OCI-LY7 (cell line): ENCODE measurements around the gene UBE2H. TPM values are rescaled to one million over a fixed set of nuclear protein-coding genes. Genes with fewer than 3 reads are reported as not detected.

Experiments
- BruUV-seq: library from RNA; stranded (reverse); fragments of 400-500 nt; replicated peaks from 2 replicates; lab custom pipeline; 2021; lab: Mats Ljungman, UMichigan
- CTCF ChIA-PET: fragments of 300-600 bp; sonication (Branson Sonifier 250); formaldehyde crosslinking; loops from one replicate; lab custom pipeline; 2022; ENCODE audit warnings: antibody characterized with exemption; ENCODE audit not compliant: unreplicated experiment; lab: Charles Lee
- POLR2A ChIA-PET: fragments of 300-600 bp; sonication (Branson Sonifier 250); formaldehyde crosslinking; loops from one replicate; lab custom pipeline; 2022; ENCODE audit warnings: antibody characterized with exemption; lab: Charles Lee
- DNase-seq: peaks from one replicate; pipeline ENCODE4 v3.0.0-alpha.2; 2015; ENCODE audit warnings: low spot score
- H2AFZ ChIP-seq: fragments of 200-600 bp; sonication (generic), shearing (Covaris generic); 2 replicates; pipeline ENCODE4 v1.6.1; 2014; ENCODE audit warnings: mild to moderate bottlenecking, antibody characterized with exemption, low read length, moderate library complexity
- H3K27ac ChIP-seq: fragments of 200-600 bp; sonication (generic); 2 replicates; pipeline ENCODE4 v1.5.1; 2014; ENCODE audit warnings: mixed run types, low read depth, mild to moderate bottlenecking, moderate library complexity, low read length, inconsistent platforms; ENCODE audit not compliant: poor library complexity, severe bottlenecking
- H3K36me3 ChIP-seq: fragments of 200-600 bp; sonication (generic); 2 replicates; pipeline ENCODE4 v1.6.1; 2014; ENCODE audit warnings: mild to moderate bottlenecking, antibody characterized with exemption, low read length, moderate library complexity, mixed read lengths; ENCODE audit not compliant: insufficient read depth
- H3K4me1 ChIP-seq: fragments of 200-600 bp; sonication (generic); 2 replicates; pipeline ENCODE4 v1.5.1; 2014; ENCODE audit warnings: mild to moderate bottlenecking, low read length; ENCODE audit not compliant: insufficient read depth, poor library complexity, severe bottlenecking
- H3K4me2 ChIP-seq: fragments of 200-600 bp; sonication (generic); 2 replicates; pipeline ENCODE4 v1.6.1; 2014; ENCODE audit warnings: mild to moderate bottlenecking, low read length
- H3K4me3 ChIP-seq: fragments of 200-600 bp; sonication (generic); 2 replicates; pipeline ENCODE4 v1.5.1; 2014; ENCODE audit warnings: mild to moderate bottlenecking, low read depth, low read length; ENCODE audit not compliant: poor library complexity, severe bottlenecking
- H3K79me2 ChIP-seq: fragments of 200-600 bp; sonication (generic); 2 replicates; pipeline ENCODE4 v1.6.1; 2016; ENCODE audit warnings: low read depth, mild to moderate bottlenecking, low read length, moderate library complexity, mixed read lengths; ENCODE audit not compliant: insufficient read depth
- H3K9me2 ChIP-seq: fragments of 200-600 bp; sonication (generic); 2 replicates; pipeline ENCODE4 v1.6.1; 2016; ENCODE audit warnings: mild to moderate bottlenecking, low read length, mixed read lengths; ENCODE audit not compliant: insufficient read depth
- H3K9me3 ChIP-seq: fragments of 200-600 bp; sonication (generic); 2 replicates; pipeline ENCODE4 v1.6.1; 2014; ENCODE audit warnings: mild to moderate bottlenecking, mixed run types, low read length, mixed read lengths
- H4K20me1 ChIP-seq: fragments of 200-600 bp; sonication (generic); 2 replicates; pipeline ENCODE4 v1.6.1; 2014; ENCODE audit warnings: mild to moderate bottlenecking, antibody characterized with exemption, low read length, moderate library complexity, mixed read lengths; ENCODE audit not compliant: insufficient read depth
- CTCF ChIP-seq: fragments of 200-600 bp; sonication (generic); conservative IDR thresholded peaks from 2 replicates; pipeline ENCODE4 v1.5.1; 2014; ENCODE audit warnings: mild to moderate bottlenecking, antibody characterized with exemption, low read length, moderate library complexity, mixed read lengths
- EZH2phosphoT487 ChIP-seq: fragments of 200-600 bp; sonication (generic); IDR thresholded peaks from 2 replicates; pipeline ENCODE4 v1.6.1; 2018; ENCODE audit warnings: low read depth, borderline replicate concordance, mild to moderate bottlenecking, mixed run types, antibody characterized with exemption, low read length, moderate library complexity, mixed read lengths
- intact Hi-C: fragments of 100-400 bp; cut with micrococcal nuclease; formaldehyde crosslinking; loops from one replicate; pipeline ENCODE4 v1.10.0; 2022; ENCODE audit not compliant: unreplicated experiment
- total RNA-seq, 2 experiments: library from RNA; depleted of rRNA in 1 of 2; stranded (reverse); fragments of >200 nt in 1 of 2; shearing (Covaris generic) in 1 of 2; gene quantifications; 2 replicates each; pipeline ENCODE4 v1.2.3, GENCODE V29; 2014 to 2022

UBE2H gene
- total RNA-seq, 2 experiments from 2014 or later, result 12.7 to 35.3 TPM

DNA sequence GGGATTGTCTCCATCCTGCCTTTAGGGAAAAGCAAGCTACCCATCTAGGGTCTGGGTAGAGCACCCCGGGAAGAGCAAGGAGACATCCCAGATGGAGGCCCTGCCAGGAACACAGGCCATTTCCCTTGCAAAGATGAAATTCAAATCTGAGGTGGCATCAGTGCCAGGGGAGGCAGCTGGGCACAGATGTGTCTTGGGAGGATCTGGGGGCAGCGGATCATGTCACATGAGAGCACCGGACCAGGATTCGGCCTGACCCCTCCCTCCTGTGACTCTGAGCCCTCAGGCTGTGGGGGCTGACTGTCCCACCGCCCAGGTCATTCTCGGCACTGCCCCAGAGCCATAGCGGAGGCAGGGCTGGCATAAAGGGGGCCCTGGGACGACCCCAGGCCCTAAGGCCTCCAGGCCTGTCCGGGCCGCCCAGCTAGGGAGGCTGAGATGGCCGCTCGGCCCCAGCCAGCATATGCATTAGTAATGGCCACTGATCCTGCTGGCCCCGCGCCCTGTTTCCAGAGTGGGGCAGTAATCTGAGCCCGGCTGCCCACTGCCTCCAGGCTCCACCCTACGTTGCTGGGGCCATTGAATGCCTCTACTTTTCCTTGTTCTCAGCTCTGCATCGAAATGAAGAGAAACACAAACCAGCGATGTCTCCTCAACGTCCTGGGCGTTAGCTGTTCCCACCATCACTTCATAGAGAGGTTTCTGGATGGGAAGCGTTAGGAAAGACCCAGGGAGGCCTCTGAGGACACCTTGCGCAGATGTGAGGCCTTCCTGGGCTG lies 148.5 kb downstream of the UBE2H start:
- no peaks in the 10 kb centered on the region for H3K4me1 ChIP-seq
- H3K27ac ChIP-seq, result no peak overlapping the region
- CTCF ChIA-PET, result no interaction called here
- BruUV-seq, result no TSS peak
- no peaks in the 10 kb centered on the region for H3K9me3 ChIP-seq
- H3K36me3 ChIP-seq, result no peaks in the 10 kb centered on the region
- no peak overlapping the region for H2AFZ ChIP-seq
- no peak for DNase-seq
- no peak for TF ChIP-seq EZH2phosphoT487
- TF ChIP-seq CTCF, result no peak
- no peak overlapping the region for H3K4me3 ChIP-seq
- no peak overlapping the region for H3K4me2 ChIP-seq
- intact Hi-C loops, result no loop called here
- no peaks in the 10 kb centered on the region for H3K9me2 ChIP-seq
- H3K79me2 ChIP-seq, result no peaks in the 10 kb centered on the region
- H4K20me1 ChIP-seq, result no peaks in the 10 kb centered on the region
- POLR2A ChIA-PET, result no interaction called here

DNA sequence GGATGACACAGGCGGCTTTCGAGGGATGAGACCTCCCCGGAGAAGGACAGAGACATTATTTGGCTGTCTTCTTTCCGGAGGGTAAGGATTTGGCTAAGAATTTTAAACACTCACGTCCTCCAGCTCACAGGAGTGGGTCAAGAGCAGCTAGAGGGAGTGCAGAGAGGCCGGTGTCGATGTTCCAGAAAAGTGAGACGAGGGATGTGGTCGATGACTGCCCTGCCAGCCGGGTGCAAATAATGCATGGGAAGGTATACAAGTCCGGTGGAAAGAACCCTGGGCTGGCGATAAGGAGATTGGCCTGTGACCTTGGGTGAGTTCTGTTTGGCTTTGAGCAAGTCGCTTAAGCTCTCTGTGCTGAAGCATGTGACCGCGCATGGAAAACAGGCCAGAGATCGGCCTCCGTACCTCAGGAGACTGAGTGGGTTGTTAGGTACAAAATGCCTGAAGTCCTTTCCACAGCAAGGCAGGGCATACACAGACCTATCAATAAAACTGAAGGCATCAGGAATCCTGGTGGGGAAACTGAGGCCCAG lies 149.1 kb downstream of the UBE2H start:
- CTCF ChIA-PET, result no interaction called here

More for the DNA sequence above, 149.1 kb downstream of the UBE2H start:
- no TSS peak for BruUV-seq
- POLR2A ChIA-PET, result interaction anchor here (0.7 kb wide), 1 partner anchor 1127 kb away, joined by 3 read pairs; no protein-coding TSS in a partner anchor
- Histone ChIP-seq H4K20me1 (no peaks in the 10 kb centered on the region), H3K4me2 (no peak overlapping the region), H2AFZ (no peak overlapping the region), H3K4me3 (no peak overlapping the region), H3K9me3 (no peaks in the 10 kb centered on the region), H3K79me2 (no peaks in the 10 kb centered on the region), H3K36me3 (no peaks in the 10 kb centered on the region), H3K9me2 (no peaks in the 10 kb centered on the region), H3K4me1 (no peaks in the 10 kb centered on the region), H3K27ac (no peak overlapping the region)
- no peak for TF ChIP-seq EZH2phosphoT487
- no peak for TF ChIP-seq CTCF
- intact Hi-C loops, result no loop called here
- DNase-seq, result no peak
